Activated CD4-positive, alpha-beta T cell treated with anti-CD3 and anti-CD28 coated beads, Interleukin-10, Interleukin-2, amounts not matched to agents 100 ng/mL and 50 ng/mL, durations not matched to agents 16 hours and 8 hours (primary cell): ENCODE measurements around the gene HTR3D.
"Not testable (repeated sequence)": the region's sequence is repeated elsewhere in the genome, so short reads cannot be mapped to it uniquely, and the experiment has no call there.

Source experiments
- DNase-seq: peaks from one replicate; pipeline ENCODE4 v3.0.0-alpha.2; 2020

Gene HTR3D

GRCh38 chr3:184031187-184031792 is at the start of gene HTR3D:
Gene HTR3D (plus strand): TSS chr3:184031742. CDS start chr3:184031742, 0 bp downstream.
- no peak for DNase-seq

- DNase-seq: no peak
Observed at GRCh38 chr3:183981990-183982644, 49.4 kb upstream of the HTR3D start.

- DNase-seq: no peak
Observed at GRCh38 chr3:183984127-183984740, 47.3 kb upstream of the HTR3D start.

- DNase-seq: no peak
Observed at GRCh38 chr3:183984749-183985729, 46.5 kb upstream of the HTR3D start.

- no peak for DNase-seq
Observed at GRCh38 chr3:183987000-183987600, 44.4 kb upstream of the HTR3D start.

GRCh38 chr3:183988216-183988790 is 43.2 kb upstream of the HTR3D start:
- no peak for DNase-seq

GRCh38 chr3:183991403-183991802 is 40.1 kb upstream of the HTR3D start:
- DNase-seq: no peak

GRCh38 chr3:184001761-184002160 is 29.8 kb upstream of the HTR3D start:
- no peak for DNase-seq

- DNase-seq: no peak
Observed at GRCh38 chr3:184002469-184002868, 29.1 kb upstream of the HTR3D start.

GRCh38 chr3:184003187-184003967 is 28.2 kb upstream of the HTR3D start:
- DNase-seq: no peak

GRCh38 chr3:184004476-184004875 is 27.1 kb upstream of the HTR3D start:
- no peak for DNase-seq

GRCh38 chr3:184005941-184006507 is 25.5 kb upstream of the HTR3D start:
- DNase-seq: peak; percentile 17

GRCh38 chr3:184007143-184007813 is 24.3 kb upstream of the HTR3D start:
- DNase-seq: not testable (repeated sequence)

- DNase-seq: no peak
Observed at GRCh38 chr3:184008161-184008560, 23.4 kb upstream of the HTR3D start.

GRCh38 chr3:184011230-184011876 is 20.2 kb upstream of the HTR3D start:
- DNase-seq: no peak

- DNase-seq: no peak
Observed at GRCh38 chr3:184011937-184012889, 19.3 kb upstream of the HTR3D start.

- DNase-seq: no peak
Observed at GRCh38 chr3:184015381-184016019, 16.0 kb upstream of the HTR3D start.

- no peak for DNase-seq
Observed at GRCh38 chr3:184016169-184016570, 15.4 kb upstream of the HTR3D start.
